HL-60/S4 treated with retinoic acid at 250 ng/mL for 4 days and 3 days (cell line): ENCODE results near the gene GART.
"Not testable (repeated sequence)": the region's sequence is repeated elsewhere in the genome, so short reads cannot be mapped to it uniquely, and the experiment has no call there.

Experiments used
- in situ Hi-C: fragments of 300-500 bp; cut with MboI; formaldehyde crosslinking; loops from 2 replicates; pipeline ENCODE4 v1.7.0; 2022; ENCODE audit warnings: low sequenced_read_pairs

Gene GART

DNA sequence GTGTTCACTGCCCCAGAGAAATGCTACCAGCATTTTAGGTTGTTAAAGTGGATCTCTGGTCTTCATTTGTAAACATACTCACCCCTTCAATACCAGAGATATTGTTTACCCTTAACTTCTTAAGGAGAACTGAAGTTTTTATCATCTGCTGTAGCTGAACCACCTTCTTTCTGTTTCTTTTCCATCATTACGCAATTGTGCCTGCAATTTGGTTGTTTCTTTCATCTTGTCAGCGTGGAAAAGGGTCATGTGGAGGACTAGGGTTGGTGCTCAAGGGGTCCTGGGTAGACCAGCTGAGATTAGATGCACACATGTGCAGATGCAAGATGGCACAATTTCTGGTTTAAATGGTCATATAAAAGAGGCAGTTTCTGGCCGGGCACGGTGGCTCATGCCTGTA is 23.0 kb downstream of the GART start:
- in situ Hi-C loops: no loop called here

DNA sequence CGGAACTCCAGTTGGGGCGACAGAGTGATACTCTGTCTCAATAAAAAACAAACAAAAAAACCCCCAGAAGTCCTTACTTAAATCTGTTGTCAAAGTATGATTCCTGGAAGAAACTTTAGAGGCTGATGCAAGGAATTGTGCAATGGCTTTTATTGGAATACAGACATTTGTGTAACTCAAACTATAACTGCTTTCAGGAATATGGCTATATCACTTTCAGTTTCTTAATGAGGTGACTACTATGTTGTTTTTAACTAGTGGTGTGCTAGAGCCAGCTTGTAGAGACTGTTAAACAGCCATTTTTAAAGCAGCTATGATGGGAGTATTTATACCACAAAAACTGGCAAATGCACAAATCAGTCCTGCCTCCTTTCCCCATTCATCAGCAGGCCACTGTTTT is 27.7 kb downstream of the GART start:
- in situ Hi-C loops: no loop called here

DNA sequence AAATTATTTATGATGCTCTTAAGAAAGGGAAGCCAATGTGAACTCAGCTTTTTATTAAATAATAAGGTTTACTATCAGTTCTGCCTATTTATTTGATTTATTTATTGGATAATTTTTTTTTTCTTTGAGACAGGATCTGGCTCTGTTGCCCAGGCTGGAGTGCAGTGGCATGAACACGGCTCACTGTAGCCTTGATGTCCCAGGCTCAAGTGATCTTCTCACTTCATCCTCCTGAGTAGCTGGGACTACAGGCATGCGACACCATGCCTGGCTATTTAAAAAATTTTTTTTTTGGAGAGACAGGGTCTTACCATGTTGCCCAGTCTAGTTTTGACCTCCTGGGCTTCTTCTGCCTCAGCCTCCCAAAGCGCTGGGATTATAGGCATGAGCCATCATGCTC is 29.4 kb downstream of the GART start:
- in situ Hi-C loops: no loop called here

GRCh38 chr21:33511639-33512038 is 30.3 kb downstream of the GART start:
- in situ Hi-C loops: no loop called here

- in situ Hi-C loops: no loop called here
Measured at GRCh38 chr21:33510826-33511225, 31.1 kb downstream of the GART start.

GRCh38 chr21:33507003-33507402 is 34.9 kb downstream of the GART start:
- in situ Hi-C loops: not testable (repeated sequence)

- in situ Hi-C loops: no loop called here
Measured at GRCh38 chr21:33505833-33506232, 36.1 kb downstream of the GART start.

- in situ Hi-C loops: no loop called here
Measured at GRCh38 chr21:33496345-33496744, 45.6 kb downstream of the GART start.

DNA sequence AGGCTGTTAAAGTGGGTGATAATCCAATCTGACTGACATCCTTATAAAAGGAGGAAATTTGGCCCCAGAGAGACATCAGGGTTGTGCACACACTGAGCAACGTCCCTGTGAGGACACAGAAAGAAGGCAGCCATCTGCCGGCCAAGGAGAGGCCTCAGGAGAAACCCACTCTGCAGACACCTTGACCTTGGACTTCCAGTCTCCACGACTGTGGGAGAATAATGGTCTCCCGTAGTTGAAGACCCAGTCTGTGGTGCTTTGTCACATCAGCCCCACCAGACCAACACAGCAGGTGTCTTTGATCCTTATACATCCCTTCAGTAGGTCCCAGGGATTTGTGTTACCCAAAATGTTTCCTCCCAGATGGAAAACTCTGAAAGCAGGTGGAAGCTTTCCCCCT is 46.2 kb downstream of the GART start:
- in situ Hi-C loops: no loop called here

- in situ Hi-C loops: no loop called here
Measured at GRCh38 chr21:33493756-33494155, 48.2 kb downstream of the GART start.

DNA sequence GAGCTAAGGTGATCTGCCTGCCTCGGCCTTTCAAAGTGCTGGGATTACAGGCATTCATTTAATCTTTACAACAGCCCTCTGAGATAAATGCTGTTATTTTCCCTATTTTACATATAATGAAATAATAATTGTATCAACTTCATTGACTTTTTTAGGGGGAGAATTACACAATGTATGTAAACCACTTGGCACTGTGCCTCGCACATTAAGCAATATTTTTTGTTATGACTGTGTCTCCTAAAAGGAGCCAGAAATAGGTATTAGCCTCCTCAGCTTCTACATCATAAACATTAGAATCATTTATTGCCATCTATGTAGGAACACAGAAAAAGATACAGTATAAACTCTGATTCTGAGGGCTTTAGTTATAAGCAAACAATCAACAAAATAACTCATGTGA is 49.3 kb downstream of the GART start:
- in situ Hi-C loops: no loop called here

DNA sequence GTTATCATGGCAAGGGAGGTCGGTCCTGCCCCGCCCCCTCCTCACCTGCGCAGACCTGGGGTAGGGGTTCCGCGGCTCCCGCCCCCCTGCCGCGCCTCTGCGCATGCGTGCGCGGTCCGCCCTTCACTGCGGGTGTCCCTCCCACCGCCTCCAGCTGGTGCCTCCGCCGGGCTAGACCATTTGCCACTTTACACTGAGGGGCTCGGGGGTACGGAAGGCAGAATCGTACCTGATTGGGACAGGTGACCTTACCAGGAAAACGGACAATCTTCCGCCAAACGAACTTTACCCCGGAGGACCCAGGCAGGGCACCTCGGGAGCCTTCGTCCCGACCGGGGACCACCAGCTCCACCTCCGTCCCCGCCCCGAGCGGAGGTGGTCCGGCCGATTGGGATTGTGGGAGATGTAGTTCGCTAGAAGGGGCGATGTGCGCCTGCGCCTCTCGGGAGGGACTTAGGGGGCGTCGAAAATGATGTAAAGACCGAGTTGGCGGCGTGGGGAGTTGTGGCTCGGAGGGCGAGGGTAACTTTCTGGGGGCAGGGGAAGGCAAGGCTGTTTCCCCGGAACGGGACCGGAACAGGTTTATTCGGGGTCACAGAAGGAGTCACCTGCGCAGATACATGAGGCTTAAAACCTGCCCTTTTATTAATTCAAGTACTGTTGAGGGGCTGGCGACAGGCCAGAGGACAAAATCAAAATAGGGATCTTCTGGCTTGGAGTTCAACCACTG is 50.4 kb downstream of the GART start, which contains the start of gene DNAJC28:
Gene DNAJC28 (minus strand): TSS at position 344 of the 730 bp plus-strand sequence. CDS start 2,323 bp downstream, outside the sequence.
- in situ Hi-C loops: no loop called here

DNA sequence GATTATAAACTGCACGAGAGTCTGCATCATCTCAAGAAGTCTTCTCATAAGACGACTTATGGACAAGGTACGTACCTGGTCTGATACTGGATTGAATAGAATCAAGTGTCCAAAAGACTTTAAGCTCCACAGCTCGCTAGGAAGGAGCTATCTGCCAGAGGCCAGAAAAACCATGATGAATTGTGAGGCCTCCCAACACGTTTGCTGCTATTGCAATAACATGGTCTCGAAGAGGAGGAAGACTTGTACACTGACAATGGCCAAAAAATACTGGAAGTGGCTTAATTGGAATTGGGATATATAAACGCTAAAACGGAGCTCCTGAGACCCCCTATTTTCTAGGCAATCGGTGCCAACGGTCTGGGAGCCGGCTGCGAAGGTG is 50.9 kb downstream of the GART start:
- in situ Hi-C loops: no loop called here

DNA sequence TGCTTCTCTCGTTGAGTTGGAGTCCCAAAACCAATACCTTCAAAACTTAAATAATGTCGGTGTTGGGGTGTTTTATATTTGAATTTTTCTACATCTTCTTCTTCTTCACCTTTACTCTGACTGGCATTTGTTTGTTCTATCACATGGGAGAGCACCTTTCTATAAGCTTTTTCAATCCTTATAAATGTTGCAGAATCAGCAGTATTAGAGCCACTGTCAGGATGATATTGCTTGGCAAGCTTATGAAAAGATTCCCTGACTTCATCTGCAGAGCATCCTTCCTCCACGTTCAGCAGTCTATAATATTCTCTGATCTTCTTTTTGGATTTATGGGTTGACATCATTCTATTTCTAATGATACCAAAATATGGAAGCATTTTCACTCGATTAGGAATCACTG is 53.0 kb downstream of the GART start:
- in situ Hi-C loops: no loop called here

GRCh38 chr21:33487996-33488395 is 53.9 kb downstream of the GART start:
- in situ Hi-C loops: no loop called here

DNA sequence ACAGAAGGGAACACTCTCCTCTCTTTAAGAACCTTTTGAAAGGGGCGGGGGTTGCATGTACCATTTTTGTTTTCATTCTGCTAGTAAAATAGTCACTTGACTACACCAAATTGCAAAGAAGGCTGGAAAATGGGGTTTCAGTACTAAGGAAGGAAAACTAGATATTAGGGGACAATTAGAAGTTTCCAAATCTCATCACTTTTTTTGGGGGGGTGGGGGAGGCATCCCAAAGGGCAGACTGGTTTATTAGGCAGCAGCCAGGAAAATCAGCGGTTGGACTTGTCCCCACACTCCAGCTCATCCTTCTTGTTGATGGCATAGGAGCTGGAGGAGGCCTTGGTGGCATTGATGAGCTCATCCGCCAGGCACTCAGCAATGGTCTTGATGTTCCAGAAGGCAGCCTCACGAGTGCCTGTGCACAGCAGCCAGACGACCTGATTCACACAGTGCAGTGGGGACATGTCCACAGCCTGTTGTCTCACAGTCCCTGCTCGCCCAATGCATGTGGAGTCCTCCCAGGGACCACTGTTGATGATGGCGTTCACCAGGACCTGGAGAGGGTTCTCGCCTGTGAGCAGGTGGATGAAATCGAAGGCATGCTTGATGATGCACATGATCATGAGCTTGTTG is 60.5 kb downstream of the GART start:
- in situ Hi-C loops: no loop called here

DNA sequence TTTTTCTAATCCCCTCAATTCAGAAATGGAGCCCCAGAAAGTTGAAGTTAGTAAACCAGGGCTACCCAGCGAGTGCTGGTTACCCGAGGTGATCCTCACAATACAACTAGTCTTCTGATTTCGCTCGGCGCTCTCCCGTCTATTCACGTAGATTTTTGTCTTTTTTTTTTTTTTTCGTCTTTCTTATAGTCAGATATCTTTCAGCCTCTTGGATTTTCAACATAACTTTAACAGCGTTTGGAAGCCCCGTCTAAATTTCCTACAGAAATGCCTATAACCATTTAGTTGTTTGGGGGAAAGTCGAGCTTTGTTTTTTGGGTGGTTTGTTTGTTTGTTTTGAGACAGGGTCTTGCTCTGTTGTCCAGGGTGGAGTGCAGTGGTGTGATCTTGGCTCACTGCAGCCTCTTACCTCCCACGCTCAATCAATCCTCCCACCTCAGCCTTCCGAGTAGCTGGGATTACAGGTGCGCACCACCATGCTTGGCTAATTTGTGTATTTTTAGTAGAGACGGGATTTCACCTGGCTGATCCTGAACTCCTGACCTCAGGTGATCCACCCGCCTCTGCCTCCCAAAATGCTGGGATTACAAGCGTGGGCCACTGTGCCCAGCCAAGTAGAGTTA is 61.3 kb downstream of the GART start:
- in situ Hi-C loops: no loop called here

DNA sequence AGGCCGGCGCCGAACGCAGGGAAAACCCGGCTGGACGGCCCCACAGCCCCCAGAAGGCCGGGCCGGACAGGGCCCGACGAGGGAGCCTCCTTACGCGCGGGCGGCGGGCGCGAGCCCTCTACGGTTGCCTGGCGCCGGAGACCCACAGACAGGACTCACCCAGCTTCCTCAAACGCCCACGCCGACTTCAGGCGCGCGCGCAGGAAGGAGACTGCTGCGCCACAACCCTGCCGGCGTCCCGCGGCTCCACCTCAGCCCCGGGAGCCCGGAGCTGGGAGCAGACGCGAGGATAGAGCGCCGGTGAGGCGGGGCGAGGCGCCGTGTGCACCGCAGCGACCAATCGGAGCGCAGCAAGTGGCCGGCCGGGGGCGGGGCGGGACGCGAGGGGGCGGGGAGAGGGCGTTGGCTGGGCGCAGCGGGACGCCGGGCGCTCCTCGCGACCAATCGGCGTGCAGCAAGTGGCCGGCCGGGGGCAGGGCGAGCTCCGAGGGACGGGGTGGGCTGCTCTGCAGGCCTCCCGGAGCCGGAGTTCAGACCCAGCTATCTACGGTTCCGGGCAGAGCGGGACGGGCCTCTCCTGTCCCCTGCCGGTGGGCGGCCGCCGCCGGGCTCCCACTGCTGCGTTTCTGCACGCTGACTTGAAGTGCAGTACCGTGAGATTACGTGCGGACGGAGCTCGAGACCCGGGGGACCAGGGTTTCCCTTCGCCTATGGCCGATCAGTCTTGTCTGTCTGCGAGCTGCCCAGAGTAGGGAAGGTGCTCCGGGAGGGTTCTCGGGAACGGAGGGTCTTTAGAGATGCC is 62.0 kb downstream of the GART start, which contains the start of gene TMEM50B:
Gene TMEM50B (minus strand): TSS at position 296 of the 802 bp plus-strand sequence. CDS start 11,089 bp downstream, outside the sequence.
- in situ Hi-C loops: no loop called here

DNA sequence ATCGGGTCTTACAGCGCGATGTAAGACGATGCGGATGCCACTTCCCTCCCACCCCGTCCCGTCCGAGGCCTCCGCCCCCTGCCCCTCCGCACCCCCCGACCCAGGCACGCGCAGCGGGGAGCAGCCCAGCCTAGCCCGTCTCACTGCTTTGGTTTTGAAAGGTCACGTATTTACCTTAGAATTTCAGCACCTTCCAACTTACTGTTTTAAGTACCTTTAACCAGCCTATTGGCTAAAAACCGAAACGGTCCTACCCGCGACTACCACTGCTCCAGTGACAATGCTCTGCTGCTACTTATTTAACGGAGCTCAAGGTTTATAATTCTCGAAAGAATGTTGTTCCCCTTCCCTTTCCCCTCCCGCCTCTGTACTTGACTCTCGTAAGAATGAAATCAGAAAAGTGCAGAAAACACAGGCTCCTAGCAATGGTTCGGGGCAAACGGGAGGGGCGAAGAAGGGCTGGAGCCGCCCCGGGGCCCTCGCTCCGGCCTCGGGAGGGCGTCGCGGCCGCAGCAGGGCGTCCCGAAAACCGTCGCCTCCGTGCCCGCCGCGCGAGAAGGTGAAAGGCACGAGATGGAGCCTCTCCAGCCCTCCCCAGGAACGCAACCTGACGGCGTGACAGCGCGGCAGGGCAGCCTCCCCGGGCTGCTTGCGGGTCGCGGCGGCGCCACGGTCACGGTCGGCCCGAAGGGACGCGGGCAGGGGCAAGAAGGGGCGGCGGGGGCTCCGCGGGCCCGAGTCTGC is 62.8 kb downstream of the GART start:
- in situ Hi-C loops: no loop called here

DNA sequence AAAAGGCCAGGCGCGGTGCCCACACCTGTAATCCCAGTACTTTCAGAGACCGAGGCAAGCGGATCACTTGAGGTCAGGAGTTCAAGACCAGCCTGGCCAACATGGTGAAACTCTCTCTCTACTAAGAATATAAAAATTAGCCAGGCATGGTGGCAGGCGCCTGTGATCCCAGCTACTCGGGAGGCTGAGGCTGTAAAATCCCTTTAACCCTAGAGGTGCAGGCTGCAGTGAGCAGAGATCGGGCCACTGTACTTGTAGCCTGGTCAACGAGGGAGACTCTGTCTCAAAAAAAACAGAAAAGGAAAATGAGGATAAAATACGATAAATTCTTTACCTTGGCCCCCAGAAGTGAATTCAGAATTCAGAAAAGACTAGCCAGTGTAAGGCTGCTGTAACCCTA is 63.7 kb downstream of the GART start:
- in situ Hi-C loops: no loop called here

DNA sequence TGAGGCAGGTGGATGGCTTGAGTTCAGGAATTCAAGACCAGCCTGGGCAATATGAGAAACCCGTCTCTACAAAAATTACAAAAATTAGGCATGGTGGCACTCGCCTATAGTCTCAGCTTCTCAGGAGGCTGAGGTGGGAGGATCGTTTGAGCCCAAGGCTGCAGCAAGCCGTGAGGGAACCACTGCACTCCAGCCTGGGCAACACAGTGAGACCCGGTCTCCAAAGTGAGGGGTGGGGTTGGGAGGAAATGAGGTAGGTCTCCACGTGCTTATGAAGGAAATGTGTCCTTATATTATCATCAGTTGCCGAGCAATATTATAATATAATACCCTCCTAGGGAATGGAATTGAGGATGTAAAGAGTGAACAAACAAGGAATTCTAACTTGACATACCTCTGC is 64.9 kb downstream of the GART start:
- in situ Hi-C loops: no loop called here
